Glutamatergic neuron (in vitro differentiated cells): ENCODE results near the gene ACOT13. TPM values are rescaled to one million over a fixed set of nuclear protein-coding genes. Genes with fewer than 3 reads are reported as not detected.
"Not testable (repeated sequence)": the region's sequence is repeated elsewhere in the genome, so short reads cannot be mapped to it uniquely, and the experiment has no call there.

Experiments used
- DNase-seq: peaks from one replicate; pipeline ENCODE4 v3.0.0; 2022
- H3K27ac Mint-ChIP-seq: one replicate; pipeline ENCODE4 v1.8.0; 2020; ENCODE audit warnings: mild to moderate bottlenecking, mixed read lengths, inconsistent platforms; ENCODE audit not compliant: unreplicated experiment
- H3K27me3 Mint-ChIP-seq: one replicate; pipeline ENCODE4 v1.8.0; 2020; ENCODE audit warnings: mild to moderate bottlenecking, moderate library complexity, mixed read lengths, inconsistent platforms; ENCODE audit not compliant: unreplicated experiment
- H3K36me3 Mint-ChIP-seq: one replicate; pipeline ENCODE4 v1.8.0; 2020; ENCODE audit warnings: mild to moderate bottlenecking, mixed read lengths, inconsistent platforms; ENCODE audit not compliant: unreplicated experiment
- H3K4me1 Mint-ChIP-seq: one replicate; pipeline ENCODE4 v1.8.0; 2020; ENCODE audit warnings: mild to moderate bottlenecking, low read depth, mixed read lengths, inconsistent platforms; ENCODE audit not compliant: unreplicated experiment
- H3K4me3 Mint-ChIP-seq: one replicate; pipeline ENCODE4 v1.8.0; 2020; ENCODE audit warnings: mild to moderate bottlenecking, mixed read lengths, inconsistent platforms; ENCODE audit not compliant: unreplicated experiment
- H3K9me3 Mint-ChIP-seq: one replicate; pipeline ENCODE4 v1.8.0; 2020; ENCODE audit warnings: mild to moderate bottlenecking, moderate library complexity, mixed read lengths, inconsistent platforms; ENCODE audit not compliant: unreplicated experiment
- total RNA-seq: library from RNA; stranded (reverse); fragmentation: NEBNext Ultra II Directional; extraction: Animal tissue kit (Norgen Biotek cat#: 25700); gene quantifications from one replicate; pipeline ENCODE4 v1.2.1, GENCODE V29; 2021; ENCODE audit not compliant: unreplicated experiment
- TF ChIP-seq, protein P1 (sequence below): fragments of 200-600 bp; sonication (generic); IDR thresholded peaks from one replicate; pipeline ENCODE4 v1.5.0; 2021; ENCODE audit not compliant: partially characterized antibody, unreplicated experiment

ACOT13 gene
- total RNA-seq, 1 donor from 2014 or later = 25.3 TPM

DNA sequence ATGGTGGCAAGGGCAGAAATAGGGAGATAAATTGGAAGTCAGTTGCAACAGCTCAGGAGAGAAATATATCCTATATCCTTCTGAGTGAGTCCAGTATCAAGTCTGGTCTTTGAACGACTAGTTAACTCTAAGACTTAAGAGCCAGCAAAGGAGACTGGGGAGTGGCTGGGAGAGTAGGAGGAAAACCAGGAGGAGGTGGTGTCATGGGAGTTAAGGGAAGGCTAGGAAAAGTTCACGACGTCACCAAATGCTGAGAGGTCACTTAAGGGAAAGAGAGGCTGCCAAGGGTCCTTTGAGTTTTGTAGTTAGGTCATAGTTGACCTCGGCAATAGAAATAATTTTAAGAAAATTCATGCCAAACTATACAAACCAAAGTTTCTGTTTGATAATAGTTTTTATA is 25.1 kb downstream of the ACOT13 start:
- Mint-ChIP-seq H3K4me3 (peak overlapping the region; percentile 18), H3K36me3 (no peaks in the 10 kb centered on the region), H3K27me3 (peaks cover 2% of the 10 kb centered on the region), H3K9me3 (peaks cover 4% of the 10 kb centered on the region), H3K4me1 (peaks cover 14% of the 10 kb centered on the region), H3K27ac (no peak overlapping the region)
- no peak for DNase-seq
- TF ChIP-seq, protein P1, sequence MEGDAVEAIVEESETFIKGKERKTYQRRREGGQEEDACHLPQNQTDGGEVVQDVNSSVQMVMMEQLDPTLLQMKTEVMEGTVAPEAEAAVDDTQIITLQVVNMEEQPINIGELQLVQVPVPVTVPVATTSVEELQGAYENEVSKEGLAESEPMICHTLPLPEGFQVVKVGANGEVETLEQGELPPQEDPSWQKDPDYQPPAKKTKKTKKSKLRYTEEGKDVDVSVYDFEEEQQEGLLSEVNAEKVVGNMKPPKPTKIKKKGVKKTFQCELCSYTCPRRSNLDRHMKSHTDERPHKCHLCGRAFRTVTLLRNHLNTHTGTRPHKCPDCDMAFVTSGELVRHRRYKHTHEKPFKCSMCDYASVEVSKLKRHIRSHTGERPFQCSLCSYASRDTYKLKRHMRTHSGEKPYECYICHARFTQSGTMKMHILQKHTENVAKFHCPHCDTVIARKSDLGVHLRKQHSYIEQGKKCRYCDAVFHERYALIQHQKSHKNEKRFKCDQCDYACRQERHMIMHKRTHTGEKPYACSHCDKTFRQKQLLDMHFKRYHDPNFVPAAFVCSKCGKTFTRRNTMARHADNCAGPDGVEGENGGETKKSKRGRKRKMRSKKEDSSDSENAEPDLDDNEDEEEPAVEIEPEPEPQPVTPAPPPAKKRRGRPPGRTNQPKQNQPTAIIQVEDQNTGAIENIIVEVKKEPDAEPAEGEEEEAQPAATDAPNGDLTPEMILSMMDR = no peak

DNA sequence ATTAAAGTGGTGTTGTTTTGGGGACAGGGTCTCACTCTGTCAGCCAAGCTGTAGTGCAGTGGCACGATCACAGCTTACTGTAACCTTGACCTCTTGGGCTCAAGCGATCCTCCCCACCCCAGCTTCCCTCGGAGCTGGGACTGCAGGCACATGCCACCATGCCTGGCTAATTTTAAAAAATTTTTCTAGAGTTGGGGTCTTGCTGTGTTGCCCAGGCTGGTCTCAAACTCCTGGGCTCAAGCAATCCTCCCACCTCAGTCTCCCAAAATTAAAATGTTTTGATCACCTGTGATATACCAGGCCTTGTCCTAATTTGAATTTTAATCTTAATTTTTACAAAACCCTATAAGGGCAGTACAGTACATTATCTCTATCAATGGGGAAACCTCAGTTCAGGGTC is 25.5 kb downstream of the ACOT13 start:
- H3K36me3 Mint-ChIP-seq = no peaks in the 10 kb centered on the region
- peaks cover 14% of the 10 kb centered on the region for H3K4me1 Mint-ChIP-seq
- H3K27ac Mint-ChIP-seq = no peak overlapping the region
- peaks cover 2% of the 10 kb centered on the region for H3K27me3 Mint-ChIP-seq
- no peak for DNase-seq
- TF ChIP-seq, protein P1 = no peak
- no peak overlapping the region for H3K4me3 Mint-ChIP-seq
- peaks cover 4% of the 10 kb centered on the region for H3K9me3 Mint-ChIP-seq

DNA sequence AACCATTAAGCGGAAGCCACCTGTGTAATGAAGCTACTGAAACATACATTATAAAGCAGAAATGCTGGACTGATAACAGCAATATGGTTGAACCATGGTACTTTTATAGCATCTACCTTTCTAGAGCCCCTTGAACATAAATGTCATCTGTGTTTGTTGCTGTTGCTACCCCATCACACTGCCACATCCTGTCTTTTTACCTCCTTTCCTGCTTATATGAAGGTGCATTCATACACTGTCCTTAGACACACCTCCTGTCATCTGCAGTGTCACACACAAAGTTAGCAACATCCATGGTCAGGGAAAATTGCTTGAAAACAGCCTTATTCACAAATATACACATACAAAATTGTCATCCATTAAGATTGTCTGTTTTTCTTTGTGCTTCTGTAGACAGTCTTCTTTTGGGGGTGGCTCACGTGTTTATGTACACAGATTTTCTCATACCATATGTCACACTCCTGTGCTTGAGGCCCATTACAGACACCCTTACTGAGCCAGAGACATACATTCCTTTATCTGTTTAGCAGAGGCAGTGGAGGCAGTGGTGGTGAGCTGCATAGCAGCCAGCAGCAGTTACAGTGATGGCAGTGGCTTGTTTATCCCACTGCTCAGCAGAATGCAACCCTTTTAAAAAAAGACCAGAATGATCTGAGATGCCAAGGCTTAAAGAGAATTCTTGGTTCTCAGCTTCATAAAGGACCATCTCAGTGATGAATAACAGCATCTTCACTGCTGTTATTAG is 26.1 kb downstream of the ACOT13 start:
- peak overlapping the region; percentile 41 for H3K27ac Mint-ChIP-seq

DNA sequence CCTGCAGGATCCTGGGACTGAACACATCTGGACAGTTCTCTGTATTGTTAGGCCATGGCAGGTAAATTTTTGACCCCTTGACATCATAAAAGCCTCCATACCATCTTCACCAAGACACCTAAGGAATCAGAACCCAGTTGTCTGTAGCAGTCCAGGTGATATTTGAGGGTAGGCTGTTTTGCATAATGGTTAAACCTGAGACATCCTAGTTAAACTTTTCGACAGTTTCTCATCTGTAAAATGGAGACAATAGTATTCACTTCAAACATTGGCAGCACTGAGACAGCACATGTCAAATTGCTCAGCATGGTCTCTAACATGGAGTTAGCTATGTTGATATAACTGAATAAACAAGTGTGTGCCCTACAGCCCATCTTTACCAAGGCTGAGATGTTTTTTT is 27.3 kb downstream of the ACOT13 start:
- TF ChIP-seq, protein P1 = no peak
- Mint-ChIP-seq H3K36me3 (no peaks in the 10 kb centered on the region), H3K27ac (no peak overlapping the region), H3K4me3 (no peak overlapping the region), H3K9me3 (peaks cover 4% of the 10 kb centered on the region), H3K27me3 (peaks cover 2% of the 10 kb centered on the region), H3K4me1 (peaks cover 14% of the 10 kb centered on the region)
- no peak for DNase-seq

More for the DNA sequence above, 26.1 kb downstream of the ACOT13 start:
- no peak for DNase-seq
- Mint-ChIP-seq H3K9me3 (peaks cover 4% of the 10 kb centered on the region), H3K4me3 (no peak overlapping the region), H3K36me3 (no peaks in the 10 kb centered on the region), H3K4me1 (peaks cover 14% of the 10 kb centered on the region), H3K27me3 (peaks cover 2% of the 10 kb centered on the region)
- TF ChIP-seq, protein P1 = no peak

DNA sequence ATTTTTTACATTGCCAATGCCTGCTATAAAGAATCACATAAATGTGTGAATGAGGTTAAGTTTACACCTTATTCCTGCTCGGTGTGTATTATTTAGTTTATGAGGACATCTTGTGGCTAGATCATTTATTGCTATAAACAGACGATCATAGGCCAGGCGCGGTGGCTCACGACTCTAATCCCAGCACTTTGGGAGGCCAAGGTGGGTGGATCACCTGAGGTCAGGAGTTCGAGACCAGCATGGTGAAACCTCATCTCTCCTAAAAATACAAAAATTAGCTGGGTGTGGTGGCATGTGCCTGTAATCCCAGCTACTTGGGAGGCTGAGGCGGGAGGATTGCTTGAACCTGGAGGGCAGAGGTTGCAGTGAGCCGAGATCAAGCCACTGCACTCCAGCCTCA is 28.8 kb downstream of the ACOT13 start:
- peaks cover 12% of the 10 kb centered on the region for H3K4me1 Mint-ChIP-seq
- not testable (repeated sequence) for H3K36me3 Mint-ChIP-seq, H3K4me3 Mint-ChIP-seq, H3K27ac Mint-ChIP-seq, H3K27me3 Mint-ChIP-seq, H3K9me3 Mint-ChIP-seq
- DNase-seq = peak; percentile 30
